ENCODE measurements around the gene SLC2A9.

The SLC2A9 gene

DNA sequence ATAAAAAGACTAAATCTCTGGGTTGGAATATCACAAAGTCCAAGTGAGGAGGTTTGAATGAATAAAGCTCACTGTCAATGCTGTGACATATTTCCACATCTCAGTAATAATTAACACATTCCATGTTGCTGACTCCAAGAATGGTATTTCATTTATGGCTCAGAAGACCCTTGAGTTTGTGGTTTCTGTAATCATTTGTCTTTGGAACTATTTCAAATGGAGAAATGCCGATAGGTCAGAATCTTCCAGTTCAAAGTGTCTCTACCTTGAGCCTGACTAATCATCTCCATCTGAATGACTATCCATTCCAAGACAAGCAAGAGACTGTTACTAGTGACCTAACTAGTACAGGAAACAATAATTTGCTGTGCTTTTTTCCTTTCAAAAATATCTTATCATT is 24.2 kb upstream of the SLC2A9 start:
- no peak for DNase-seq (ENCODE audit: low spot score)

DNA sequence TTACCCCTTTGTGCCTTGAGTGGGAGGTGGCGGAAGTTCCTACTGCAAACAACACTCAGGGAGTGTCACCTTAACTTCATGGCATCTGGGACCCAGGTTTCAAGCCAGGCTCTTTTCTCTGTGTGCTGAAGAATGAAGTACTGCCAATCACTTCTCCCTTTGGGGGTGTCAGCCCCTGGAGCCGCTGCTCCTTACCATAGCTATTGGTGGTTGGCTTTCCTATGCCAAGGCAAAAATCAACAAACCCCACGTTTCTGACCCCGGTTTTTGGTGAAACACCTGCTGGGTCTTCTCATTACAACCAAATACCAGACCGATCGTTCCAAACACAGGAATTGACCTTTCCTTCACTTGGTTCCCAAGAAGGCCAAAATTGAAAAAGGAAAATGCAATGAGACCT is 19.7 kb upstream of the SLC2A9 start:
- DNase-seq (ENCODE audit: low spot score): no peak

DNA sequence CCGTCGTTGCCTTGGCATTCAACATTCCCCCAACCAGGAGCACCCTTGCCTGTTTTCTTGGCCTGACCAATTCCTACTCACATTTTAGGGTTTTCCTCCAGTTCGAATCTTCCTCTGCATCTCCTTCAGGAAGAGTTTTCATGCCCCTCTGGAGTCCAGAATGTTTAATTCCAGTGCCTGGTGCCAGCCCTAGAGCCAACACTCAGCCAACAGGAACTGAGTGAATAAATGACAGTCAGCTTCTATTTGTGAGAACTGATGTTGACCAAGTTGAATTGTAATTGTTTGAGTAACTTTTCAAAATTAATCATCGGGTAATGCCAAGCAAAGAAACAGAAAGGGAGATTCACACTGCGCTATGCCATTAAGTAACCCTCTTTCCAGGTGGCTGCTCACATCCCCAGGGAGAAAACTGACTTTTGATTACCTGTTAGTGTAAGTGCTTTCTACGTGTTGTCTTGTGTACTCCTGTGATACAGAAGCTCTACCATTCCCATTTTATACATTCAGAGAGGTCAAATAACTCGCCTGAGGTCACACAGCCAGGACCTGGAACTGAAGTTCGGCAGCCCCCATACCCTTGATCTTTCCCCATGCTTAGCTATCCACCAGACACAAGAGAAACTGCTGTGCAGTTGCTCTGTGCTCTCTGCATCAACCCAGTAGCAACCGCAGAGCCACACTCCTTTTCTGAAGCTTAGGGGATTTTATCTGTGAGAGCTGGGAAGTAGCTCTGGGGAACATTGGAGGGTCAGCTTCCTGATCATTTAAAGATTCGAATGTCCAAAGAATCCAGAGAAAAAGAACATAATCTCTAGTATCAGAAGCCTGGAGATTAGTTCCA is 19.0 kb upstream of the SLC2A9 start:
- no peak for DNase-seq (ENCODE audit: low spot score)

DNA sequence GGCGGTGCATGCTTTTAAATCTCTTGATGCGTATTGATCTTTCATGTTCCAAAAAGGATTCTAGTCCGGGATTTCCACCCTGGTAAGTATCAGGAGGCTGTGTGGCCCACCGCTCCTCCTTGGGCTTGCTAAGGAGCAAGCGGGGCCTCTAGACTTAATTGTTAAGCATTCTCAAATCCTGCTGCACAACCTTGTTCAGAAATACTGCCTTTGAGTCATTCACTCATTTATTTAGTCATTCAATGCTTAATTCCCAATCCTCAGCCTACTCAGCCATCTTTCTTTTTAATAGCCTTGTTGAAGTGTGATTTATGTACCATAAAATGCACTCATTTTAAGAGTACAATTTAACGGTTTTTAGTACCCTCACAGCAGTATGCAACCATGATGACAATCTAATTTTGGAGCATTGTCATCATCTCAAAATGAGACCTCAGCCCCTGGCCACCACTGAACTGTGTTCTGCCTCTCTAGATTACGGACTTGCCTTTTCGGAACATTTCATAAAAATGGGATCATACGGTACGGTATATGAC is 15.6 kb upstream of the SLC2A9 start:
- no peak for DNase-seq (ENCODE audit: low spot score)

DNA sequence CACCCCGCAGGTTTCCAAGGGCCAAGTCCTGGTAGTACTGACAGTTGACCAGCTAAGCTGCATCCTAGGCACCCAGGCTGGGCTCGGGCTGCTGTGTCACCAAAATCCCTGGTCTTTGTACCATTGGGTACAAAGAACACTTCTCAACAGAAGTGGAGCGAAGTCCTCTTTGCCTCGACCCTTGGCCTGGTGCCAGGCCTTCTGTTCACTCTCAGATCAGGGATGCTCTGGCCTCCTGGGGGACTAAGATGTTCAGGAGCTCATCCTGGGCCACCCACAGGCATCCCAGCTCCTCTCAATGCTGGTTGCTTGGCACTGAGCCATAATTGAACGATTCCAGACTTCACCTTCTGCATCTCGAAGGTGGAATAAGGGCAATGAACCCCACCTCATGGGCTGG is 13.8 kb upstream of the SLC2A9 start:
- no peak for DNase-seq (ENCODE audit: low spot score)

DNA sequence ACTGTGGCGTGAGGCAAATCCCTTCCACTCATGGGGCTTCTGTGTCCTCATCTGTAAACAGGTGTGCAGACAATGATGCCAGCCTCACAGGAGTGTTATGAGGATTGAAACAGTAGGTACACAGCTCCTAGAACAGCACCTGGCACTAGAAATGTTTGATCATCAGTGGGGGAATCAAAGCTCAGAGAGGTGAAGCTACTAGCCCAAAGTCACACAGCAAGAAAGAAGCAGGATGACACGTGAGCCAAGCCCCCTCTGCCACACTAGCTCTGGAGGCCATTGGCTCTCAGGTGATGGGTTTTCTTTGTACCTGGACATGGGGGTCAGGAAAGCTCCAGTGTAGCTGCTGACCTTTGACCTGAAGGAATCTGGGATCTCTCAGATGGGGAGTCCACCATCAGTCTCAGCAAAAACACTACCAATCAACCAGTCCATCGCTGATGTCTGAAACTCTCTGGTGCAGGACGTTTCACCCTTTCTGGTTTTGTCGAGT is 13.4 kb upstream of the SLC2A9 start:
- no peak for DNase-seq (ENCODE audit: low spot score)

DNA sequence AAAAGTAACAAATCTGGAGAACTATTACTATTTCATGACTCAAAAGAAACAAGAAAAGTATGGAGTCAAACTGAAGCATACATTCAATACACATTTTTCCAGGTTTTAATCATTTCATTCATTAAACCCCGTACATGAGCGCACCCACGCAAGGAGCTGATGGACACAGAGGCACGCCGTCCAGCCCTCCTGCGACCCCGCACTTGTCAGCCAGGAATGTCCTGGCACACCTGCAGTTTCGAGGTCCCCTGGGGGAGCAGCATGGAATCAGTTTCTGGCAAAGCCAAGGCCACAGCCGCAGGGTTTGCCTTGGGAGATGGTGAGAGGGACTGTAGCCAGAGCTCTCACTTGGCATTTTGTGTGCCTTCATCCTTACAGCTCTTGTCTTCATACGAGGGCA is 12.8 kb upstream of the SLC2A9 start:
- DNase-seq (ENCODE audit: low spot score): no peak

DNA sequence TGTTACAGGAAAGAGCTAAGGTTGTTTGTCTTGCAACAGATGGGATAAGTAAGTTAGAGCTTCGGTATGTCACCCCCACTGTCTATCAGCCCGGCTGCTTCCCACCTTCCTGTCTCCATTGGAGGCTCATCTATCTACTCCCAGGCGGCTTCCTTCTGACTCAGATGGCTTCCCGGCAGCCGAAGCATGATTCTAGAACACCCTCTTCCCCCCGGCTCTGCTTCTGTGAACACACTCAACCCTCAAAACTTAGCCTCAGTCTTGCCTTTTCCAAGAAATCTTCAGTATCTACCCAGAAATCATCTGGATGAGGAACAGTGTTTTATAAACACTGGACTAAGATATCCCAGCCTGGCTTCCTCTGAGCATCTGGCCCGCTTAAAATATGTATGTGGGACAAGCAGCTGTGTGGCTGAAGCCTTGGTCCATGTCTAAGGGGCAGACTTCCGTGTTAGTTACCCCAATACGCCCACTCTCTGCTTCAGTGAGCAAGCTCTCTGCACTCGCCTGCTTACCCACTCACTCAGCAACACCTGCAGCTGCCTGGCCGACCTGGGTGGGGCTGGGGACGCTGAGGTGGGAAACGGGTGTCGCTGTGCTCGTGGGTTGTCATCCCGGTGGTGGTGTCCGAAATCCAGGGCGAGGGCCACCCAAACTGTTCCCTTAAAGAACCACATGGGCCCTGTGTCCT is 12.0 kb upstream of the SLC2A9 start:
- no peak for DNase-seq (ENCODE audit: low spot score)

DNA sequence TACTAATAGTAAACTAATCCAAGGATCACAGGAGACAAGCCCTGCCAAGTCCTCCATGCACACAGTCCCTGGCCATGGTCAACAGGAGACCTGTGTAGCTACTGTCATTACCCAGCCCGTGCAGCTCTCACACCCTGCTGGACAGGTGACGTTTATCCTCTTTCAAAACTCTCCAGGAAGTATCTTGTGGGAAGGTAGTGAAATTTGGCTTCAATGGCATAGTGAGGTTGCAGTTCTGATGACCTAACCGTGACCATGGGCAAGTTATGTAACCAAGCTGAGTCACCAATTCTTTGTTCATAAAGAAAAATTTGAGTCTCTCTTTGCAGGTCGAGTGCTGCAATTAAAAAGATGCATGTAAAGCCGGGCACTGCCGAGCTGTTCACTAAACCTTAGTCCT is 11.3 kb upstream of the SLC2A9 start:
- DNase-seq (ENCODE audit: low spot score): no peak

DNA sequence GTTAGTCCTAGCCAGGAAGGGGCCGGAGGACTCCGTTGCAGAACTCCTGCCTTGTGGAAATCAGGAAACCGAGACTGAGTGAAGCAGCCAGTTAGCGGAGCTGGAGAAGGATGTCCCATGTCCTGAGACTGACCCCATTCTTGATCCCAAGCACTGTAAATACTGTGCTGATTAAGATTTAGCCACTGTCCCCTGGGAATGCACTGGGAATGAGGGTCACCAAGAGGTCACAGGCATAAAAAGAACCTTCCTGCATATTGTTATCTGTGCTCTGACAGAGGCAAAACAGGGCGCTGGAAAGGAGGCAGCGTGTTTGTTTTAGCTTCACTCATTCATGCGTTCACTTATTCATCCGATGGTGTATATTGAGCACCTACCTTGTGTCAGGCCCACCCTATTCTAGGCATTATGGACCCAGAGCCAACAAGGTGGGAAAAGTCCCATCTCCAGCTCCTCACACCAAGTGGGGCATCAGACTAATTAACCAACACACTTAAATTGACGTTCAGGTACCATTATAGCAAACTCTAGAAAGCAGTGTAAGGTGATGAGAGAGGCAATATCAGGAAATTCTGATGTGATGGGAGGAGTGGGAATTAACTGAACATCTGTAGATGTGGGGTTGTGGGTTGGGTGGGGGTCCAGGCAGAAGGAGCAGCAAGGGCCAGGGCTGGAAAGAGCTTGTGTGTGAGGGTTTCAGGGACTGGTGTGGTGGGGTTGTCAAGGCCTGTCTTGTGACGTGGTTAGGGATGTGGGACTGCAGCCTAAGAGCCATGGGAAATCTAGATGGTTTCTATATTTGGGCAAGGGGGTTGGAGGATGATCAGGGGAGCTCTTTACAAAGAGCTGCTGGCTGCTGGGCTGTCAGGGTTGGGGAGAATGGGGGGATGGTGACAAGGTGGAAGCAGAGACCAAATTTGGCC is 10.6 kb upstream of the SLC2A9 start:
- no peak for DNase-seq (ENCODE audit: low spot score)

DNA sequence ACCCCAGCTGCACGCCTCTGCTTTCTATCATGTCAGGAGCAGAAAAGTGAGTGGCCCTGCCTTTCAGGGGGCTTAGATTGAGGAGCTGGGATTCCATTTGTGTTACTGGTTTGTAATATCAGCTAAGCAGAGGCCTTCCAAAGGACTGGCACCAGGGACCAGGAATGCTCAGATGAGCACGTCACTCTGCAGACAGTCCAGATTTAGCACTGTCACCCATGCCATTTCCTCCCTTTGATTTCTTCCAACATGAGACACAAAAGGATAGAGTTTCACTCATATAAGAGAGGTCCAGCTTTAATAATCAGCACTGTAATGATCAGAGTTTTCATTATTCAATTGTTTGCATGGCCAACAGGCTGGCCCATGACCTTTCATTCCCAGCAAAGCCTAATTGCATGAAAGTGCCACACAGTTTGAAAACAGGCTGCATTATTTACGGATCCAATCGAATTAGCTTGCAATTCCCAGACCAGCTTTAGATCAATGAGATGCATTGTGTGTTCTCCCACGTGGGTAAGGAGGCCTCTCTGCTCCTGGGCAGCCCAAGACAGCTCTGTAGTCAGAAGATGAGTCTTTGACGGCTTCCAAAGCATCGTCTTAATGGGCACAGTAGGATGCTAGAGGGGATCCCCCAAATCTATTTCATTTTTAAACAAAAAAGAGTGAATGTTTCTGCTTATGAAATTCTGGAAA is 9.8 kb upstream of the SLC2A9 start:
- DNase-seq (ENCODE audit: low spot score): peak; percentile 57

DNA sequence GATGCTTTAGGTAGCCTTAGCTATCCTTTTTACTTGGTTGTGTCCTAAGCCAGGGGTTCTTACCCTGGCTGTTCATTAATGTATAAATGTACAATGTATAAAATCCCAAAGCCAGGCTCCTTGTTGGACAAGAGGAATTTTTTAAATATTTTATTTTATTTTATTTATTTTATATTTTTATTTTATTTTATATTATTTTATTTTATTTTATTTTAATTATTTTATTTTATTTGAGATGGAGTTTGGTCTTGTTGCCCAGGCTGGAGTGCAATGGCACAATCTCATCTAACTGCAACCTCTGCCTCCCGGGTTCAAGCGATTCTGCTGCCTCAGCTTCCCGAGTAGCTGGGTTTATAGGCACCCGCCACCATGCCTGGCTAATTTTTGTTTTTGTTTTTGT is 8.1 kb upstream of the SLC2A9 start:
- DNase-seq (ENCODE audit: low spot score): no peak

DNA sequence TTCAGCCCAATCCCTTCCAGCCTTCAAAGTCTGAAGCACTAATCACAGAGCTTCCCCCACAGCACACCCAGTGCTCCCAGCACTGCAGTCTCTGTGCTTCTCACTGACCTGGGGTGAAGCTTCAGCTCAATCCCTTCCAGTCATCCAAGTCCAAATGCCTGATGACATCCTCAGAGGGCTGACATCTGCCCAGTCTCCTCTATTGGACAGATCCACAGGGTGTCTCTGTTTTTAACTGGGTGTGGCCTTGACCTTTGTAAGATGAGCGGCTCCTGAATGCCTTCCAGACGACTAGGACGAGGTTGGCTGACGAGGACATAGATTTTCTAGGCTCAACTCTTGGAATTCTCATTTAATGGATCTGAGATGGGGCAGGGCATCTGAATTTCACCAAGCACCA is 7.6 kb upstream of the SLC2A9 start:
- no peak for DNase-seq (ENCODE audit: low spot score)

DNA sequence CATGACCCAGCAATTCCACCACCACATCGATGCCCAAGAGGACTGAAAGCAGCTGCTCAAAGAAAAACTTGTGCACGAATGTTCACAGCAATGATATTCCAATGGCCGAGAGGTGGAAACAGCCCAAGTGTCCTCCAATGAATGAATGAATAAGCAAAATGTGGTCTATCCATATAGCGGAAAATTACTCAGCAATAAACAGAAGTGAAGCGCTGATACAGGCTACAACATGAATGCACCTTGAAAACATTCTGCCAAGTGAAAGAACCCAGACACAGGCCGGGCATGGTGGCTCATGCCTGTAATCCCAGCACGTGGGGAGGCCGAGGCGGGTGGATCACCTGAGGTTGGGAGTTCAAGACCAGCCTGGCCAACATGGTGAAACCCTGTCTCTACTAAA is 5.2 kb upstream of the SLC2A9 start:
- no peak for DNase-seq (ENCODE audit: low spot score)

DNA sequence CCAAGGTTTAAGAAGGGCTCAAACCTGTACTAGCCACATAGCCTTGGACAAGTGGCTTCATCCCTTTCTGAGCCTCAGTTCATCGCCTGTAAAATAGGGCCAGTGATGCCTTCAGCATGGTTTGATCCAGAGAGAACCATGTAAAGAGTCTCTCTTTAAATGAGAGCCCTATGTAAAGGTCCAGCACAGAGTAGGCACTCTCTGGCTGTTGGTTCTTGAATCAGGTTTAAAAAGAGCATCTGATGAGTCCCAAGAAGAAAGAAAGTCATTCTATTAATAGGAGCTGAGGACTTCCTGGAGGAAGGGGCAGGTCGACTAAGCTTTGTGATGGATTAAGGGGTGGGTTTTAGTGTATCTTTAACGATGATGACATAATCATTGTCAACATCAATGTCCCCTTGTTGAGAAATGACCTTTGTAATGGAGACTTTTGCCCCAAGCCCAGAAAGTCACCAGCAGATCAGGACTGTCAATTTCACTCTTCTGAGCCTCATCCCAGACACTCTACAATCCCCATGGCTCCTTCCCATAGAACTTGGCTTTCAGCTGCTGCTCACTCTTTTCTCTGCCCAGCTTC is 4.0 kb upstream of the SLC2A9 start:
- DNase-seq (ENCODE audit: low spot score): no peak

DNA sequence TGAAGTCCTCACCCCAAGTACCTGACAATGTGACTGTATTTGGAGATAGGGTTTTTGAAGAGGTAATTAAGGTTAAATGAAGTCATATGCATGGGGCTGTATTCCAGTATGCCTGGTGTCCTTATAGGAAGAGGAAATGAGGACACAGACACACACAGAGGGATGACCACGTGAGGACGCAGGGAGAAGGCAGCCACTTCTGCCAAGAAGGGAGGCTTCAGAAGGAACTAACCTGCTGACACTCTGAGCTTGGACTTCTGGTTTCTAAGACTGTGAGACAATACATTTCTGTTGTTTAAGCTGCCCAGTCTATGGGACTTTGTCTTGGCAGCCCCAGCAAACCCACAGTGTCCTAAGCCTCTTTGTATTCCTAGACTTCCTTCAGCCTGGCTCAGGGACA is 3.0 kb upstream of the SLC2A9 start:
- no peak for DNase-seq (ENCODE audit: low spot score)

DNA sequence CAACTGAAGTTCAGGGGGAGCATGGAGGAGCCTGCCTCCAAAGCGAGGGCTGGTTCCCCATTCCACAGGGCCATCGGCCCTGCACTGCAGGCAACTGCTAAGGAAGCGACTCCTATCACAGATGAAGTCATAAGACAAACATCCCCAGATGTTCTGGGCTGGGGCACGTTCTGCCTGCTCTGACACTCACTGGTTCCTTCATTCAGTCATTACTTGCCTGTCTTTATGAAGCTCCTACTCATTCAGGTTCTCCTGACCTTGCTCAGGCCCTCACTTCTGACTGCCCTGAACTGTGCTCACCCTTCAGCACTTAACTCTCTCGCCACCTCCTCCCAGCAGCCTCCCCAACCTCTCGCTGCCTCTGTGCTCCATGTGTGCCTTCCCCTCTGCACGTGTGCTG is 2.5 kb upstream of the SLC2A9 start:
- no peak for DNase-seq (ENCODE audit: low spot score)

DNA sequence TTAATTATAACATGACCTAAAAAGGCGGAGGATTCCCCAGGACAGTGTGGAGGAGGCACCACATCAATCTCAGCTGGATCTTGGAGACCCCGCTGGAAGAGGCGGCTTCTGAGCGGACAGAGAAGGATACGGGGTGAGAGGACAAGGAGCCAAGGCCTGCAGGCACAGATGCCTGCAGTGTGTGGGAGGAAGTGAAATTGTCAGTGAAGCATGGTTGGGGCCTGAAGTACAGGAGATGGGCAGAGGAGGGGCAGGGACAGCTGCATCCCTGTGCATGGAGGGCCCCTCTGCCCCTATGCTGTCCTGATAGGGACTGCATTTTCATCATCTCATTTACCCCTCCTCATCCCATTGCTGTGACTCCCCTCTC is 1.7 kb upstream of the SLC2A9 start:
- DNase-seq (ENCODE audit: low spot score): no peak

DNA sequence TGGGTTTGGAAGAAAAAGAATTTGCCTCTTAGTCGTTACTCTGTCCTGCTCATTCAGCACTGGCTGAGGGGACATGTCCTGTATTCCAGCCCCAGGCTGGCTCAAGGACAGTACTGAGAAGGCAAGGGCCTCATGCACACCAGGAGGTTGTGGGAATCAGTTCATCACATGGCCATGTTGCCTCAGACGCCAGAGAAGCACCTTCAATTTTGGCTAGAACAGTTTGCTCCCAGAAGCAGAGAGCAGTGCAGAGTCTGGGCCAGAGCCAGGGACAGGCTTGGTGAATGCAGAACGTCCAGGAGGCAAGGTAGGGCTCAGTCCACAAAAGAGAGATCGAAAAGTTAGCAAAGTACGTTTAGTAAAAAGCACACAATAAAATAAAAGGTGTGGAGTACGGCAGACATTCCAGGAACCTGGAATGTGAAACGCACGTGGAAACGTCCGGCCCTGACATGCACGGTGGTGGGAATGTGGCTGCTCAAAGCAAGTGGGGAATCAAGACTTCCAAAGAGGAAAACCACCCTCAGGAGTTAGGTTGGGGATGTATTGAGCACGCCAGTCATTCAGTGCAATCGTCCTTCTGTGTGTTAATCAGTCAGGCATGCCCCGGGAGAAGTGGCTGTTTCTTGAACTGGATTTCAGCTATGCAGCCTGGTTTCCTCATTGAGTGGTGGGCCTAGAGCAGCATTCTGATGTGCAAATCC is 1.2 kb upstream of the SLC2A9 start:
- DNase-seq (ENCODE audit: low spot score): no peak

DNA sequence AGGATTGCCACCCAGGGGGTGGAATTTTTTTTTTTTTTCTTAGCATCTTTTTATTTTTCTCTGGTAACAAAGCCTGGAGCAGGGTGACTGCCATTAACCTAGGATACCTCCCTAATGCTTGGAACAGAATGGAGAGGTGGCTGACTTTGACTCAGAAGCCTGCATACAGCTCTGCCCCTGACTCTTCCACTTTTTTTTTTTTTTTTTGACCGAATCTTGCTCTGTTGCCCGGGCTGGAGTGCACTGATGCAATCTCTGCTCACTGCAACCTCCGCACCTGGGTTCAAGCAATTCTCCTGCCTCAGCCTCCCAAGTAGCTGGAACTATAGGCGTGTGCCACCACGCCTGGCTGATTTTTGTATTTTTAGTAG is 341 bp upstream of the SLC2A9 start:
- no peak for DNase-seq (ENCODE audit: low spot score)

DNA sequence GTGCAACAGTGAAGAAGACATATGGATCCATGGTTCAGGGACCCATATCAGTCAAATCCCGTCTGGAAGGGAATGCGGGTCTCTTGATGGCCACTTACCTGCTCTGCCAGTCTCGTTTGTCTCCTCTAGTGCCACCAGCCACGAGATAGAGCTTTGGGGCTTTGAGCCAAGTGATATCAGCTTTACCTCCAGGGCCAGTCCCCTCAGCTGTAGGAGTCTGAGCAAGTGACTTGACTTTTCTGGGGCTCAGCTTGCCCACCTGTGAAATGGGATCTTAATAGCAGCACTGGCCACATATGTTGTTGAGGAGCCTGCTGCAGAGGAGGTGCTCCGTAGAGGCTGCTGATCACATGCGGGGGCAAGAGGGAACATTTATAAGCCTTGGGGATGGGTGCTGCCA is 1.2 kb downstream of the SLC2A9 start:
- no peak for DNase-seq (ENCODE audit: low spot score)

All from putamen (tissue), 1 donor.